ENCODE data around the gene PCDH9.

Gene PCDH9

GRCh38 chr13:66576381-66576780 is 653.8 kb downstream of the PCDH9 start:
- DNase-seq (ENCODE audit: low read depth in 2 of 2), result no peak

DNA sequence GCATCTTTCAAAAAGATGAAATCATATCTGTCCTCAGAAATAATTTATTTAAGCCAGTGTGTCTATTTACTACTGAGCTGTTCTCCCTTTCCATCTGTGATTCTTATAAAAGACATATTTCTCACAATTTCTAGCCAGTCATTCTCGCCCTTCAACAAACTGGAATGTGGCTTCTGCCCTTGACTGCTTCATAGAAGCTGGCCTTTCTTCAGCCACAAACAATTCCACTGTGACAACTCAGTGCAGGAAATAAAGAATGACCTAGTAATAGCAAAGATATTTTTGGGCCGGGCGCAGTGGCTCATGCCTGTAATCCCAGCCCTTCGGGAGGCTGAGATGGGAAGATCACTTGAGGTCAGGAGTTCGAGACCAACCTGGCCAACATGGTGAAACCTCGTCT is 655.5 kb downstream of the PCDH9 start:
- no peak for DNase-seq (ENCODE audit: low read depth in 2 of 2)

DNA sequence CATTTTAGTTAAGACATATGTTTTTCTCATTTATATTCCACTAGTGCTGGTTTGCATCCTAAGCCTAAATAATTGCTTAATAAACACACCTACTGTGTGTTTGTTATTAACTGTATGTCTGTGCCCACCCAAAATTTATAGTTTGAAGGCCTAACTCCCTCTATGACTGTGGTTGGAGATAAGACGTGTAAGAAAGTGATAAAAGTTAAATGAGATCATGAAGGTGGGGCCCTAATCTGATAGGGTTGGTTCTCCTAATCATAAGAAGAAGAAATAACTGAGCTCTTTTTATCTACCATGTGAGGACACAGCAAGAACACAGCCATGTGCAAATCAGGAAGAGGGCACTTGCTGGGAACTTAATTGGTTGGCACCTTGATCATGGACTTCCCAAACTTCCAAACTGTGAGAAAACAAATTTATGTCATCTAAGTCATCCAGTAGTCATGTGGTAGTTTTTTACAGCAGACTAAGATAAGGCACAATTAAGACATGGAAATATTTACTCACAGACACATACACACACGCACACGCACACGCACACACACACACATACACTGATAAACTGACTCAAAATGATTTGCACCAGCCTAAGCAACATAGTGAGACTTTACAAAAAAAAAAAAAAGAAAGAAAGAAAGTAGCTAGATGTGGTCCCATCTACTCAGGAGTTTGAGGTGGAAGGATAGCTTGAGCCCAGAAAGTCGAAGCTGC is 662.1 kb downstream of the PCDH9 start:
- DNase-seq (ENCODE audit: low read depth in 2 of 2), result no peak

DNA sequence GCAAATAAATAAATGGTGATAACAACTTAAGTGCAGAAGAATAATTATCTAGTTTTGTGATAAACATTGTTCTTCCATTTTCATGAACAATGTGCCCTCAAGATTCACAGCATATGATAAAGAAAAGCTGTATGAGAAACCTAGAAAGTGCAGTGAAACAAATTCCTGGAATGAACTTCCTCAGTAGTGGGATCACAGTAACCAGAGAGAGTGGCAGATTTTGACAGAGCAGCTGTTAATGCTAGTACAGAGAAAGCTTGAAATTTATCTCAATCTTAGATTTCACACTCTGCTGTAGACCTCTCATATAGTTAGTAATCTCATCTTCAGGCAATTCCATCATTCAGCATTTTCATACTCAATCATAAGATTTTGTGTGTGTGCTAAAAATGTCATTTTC is 664.9 kb downstream of the PCDH9 start:
- no peak for DNase-seq (ENCODE audit: low read depth in 2 of 2)

DNA sequence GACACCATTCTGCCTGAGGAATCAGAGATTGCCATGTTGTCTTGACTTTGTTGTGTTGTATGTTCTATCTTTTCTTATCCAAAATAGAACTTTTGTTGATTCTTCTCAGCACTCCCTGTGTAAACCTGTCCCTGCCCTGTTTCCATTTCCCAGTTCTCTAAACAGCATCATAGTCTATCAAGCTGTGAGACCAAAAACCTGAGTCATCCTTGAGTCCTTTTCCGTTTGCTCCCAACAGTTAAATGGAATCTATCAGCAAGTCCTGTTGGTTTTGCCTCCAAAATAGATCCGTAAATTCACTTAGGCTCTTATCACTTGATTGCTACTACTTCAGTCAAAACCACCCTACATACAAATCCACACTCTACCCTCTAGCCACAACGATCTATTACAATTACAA is 667.1 kb downstream of the PCDH9 start:
- no peak for DNase-seq (ENCODE audit: low read depth in 2 of 2)

DNA sequence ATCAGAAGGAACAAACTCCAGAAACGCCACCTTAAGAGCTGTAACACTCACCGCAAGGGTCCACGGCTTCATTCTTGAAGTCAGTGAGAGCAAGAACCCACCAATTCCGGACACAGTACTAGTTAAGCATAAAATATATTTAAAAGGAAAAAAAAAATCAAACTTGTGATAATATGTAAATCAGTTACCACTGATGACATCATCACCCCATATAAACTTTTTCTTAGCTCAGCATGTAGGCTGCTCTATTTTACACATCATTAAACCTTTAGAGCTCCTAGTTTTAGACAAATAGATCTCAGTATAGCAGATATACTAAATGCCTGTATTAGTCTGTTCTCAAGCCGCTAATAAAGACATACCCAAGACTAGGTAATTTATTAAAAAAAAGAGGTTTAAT is 668.1 kb downstream of the PCDH9 start:
- DNase-seq (ENCODE audit: low read depth in 2 of 2), result no peak

GRCh38 chr13:66560991-66561390 is 669.1 kb downstream of the PCDH9 start:
- DNase-seq (ENCODE audit: low read depth in 2 of 2), result no peak

DNA sequence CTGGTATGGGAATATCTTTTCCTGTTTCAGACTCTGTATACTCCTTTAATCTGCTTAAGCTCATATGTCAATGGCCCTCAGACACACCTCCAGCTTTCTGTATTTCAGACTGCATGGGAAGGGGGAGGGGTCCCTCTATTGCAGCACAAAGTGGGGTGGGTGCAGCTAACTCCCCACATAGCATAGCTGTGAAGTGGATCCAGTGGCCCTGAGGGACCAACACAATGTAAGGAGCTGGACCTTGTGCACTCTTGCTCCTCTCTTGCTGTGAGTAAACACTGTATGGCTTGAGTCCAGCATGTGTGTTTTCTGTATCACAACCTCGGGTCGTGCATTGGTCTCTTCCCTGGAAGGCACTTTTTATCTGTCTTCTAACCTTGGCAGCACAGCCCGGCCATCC is 669.9 kb downstream of the PCDH9 start:
- no peak for DNase-seq (ENCODE audit: low read depth in 2 of 2)

GRCh38 chr13:66559093-66559492 is 671.0 kb downstream of the PCDH9 start:
- DNase-seq (ENCODE audit: low read depth in 2 of 2), result no peak

DNA sequence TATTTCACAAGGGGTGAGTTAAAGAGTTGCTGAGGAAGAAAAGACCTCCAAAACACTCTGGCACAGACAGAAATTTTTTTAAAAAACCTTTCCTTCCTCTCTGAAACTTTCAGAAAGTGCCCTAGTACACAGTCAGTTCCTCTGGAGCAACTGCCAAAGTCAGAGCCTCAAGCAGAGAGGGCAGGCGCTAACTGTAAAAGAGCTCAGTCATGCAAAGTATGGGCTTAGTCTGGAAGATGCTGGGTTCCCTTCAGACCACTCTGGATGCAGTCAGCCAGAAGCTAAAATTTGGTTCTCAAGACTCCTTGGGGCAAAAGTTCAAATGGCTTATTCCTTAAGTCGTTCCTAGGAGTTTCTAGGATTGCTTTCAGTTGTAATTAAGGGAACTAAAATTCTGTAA is 671.6 kb downstream of the PCDH9 start:
- DNase-seq (ENCODE audit: low read depth in 2 of 2), result no peak

GRCh38 chr13:66557357-66557756 is 672.8 kb downstream of the PCDH9 start:
- DNase-seq (ENCODE audit: low read depth in 2 of 2), result no peak

- no peak for DNase-seq (ENCODE audit: low read depth in 2 of 2)
Observed at GRCh38 chr13:66556306-66556705, 673.8 kb downstream of the PCDH9 start.

GRCh38 chr13:66553391-66553790 is 676.7 kb downstream of the PCDH9 start:
- DNase-seq (ENCODE audit: low read depth in 2 of 2), result no peak

GRCh38 chr13:66551128-66551527 is 679.0 kb downstream of the PCDH9 start:
- DNase-seq (ENCODE audit: low read depth in 2 of 2), result no peak

DNA sequence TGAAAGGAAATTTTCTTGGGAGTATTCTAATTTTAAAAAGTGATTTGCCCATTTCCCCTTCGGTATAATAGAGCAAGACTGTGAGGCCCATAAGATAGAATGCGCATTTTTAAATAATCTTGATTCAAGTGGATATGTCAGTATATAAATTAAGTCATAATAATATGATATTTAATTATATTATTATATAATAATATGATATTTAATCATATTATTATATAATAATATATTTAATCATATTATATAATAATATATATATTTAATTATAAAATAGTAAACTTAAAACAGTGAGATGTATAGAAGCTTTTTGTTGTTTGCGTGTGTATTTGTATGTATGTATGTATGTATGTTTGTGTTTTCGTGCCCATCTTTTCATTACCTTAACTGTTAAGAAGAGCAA is 682.5 kb downstream of the PCDH9 start:
- no peak for DNase-seq (ENCODE audit: low read depth in 2 of 2)

DNA sequence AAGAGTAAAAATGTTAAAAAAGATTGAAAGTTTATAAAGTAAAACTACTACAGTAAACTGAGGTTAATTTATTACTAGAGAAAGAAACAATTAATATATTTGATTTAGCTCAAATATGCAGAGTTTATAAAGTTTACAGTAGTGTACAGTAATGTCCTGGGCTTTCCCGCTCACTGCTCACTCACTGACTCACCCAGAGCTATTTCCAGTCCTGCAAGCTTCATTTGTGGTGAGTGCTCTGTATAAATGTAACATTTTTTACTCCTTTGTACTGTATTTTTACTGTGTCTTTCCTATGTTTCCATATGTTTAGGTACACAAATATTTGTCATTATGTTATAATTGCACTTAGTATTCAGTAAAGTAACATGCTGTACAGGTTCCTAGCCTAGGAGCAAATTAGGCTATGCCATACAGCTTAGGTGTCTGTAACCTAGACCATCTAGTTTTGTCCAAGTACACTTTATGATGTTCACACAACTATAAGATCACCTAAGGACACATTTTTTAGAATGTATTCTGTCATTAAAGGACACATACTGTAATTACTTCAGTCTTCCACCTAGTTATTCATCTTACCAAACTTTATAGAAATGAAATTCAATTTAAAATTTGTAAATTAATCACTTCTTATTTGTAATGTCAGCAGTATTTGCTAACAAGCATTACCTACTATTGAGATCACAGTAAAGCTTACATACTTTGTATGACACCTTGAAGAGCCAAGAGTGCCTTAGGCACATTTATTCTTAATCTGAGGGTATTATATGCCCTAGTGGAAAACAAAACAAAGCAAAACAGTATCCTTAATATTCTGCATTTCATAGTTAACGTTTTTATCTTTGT is 683.4 kb downstream of the PCDH9 start:
- no peak for DNase-seq (ENCODE audit: low read depth in 2 of 2)

GRCh38 chr13:66543780-66544179 is 686.4 kb downstream of the PCDH9 start:
- DNase-seq (ENCODE audit: low read depth in 2 of 2), result no peak

GRCh38 chr13:66537417-66537816 is 692.7 kb downstream of the PCDH9 start:
- no peak for DNase-seq (ENCODE audit: low read depth in 2 of 2)

- no peak for DNase-seq (ENCODE audit: low read depth in 2 of 2)
Observed at GRCh38 chr13:66536746-66537145, 693.4 kb downstream of the PCDH9 start.

- DNase-seq (ENCODE audit: low read depth in 2 of 2), result peak in 1 of 2 experiments; percentile 40
Observed at GRCh38 chr13:66534561-66534960, 695.6 kb downstream of the PCDH9 start.

GRCh38 chr13:66532845-66533244 is 697.3 kb downstream of the PCDH9 start:
- DNase-seq (ENCODE audit: low read depth in 2 of 2), result no peak

DNA sequence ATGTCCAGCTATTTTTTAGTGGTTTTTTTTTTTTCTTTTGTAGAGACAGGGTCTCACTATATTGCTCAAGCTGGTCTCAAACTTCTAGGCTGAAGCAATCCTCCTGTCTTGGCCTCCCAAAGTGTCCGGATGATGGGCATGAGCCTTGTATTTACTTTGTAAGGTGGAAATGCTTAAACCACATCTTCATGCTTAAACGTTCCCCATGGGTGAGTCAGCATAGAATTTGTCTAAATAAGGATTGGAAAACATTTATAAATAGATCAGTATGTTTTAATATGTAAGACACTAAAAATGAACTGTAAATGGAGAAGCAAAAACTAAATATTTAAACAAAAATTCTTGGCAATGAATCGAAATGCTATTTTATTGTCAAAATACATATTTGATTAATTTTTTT is 698.0 kb downstream of the PCDH9 start:
- DNase-seq (ENCODE audit: low read depth in 2 of 2), result peak; percentile 58 to 62

- no peak for DNase-seq (ENCODE audit: low read depth in 2 of 2)
Observed at GRCh38 chr13:66530686-66531085, 699.5 kb downstream of the PCDH9 start.

Data from fibroblast of skin of left quadriceps (primary cell).